HG03108 (cell line): ENCODE results near the gene TTYH1.

Source experiments
- ATAC-seq: cut with Tn5 transposase; IDR thresholded peaks from one replicate; pipeline ENCODE4 v1.9.1; 2021; ENCODE audit warnings: moderate library complexity; ENCODE audit not compliant: unreplicated experiment

Gene TTYH1

DNA sequence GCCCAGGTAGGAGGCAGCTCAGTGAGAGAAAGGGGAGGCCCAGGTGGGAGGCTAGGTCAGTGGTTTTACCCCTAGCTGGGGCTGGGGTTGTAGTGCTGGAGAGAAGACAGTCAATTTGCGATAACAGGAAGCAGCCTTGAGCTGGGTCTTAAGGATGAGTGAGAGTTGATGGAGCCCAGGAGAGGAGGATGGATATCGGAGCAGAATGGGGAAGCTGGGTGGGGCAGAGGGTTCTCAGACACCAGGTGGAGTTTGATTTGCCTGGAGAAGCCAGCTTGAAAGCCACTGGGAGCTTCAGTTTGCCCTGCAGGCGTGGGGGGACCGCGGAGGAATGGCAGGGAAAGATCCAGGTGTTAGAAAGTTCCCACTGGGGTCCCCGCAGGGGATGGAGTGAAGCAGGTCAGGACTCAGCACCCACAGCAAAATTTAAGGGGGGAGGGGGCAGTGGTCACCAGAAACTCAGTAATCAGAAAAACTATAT, 58.7 kb downstream of the TTYH1 start:
- no peak for ATAC-seq

DNA sequence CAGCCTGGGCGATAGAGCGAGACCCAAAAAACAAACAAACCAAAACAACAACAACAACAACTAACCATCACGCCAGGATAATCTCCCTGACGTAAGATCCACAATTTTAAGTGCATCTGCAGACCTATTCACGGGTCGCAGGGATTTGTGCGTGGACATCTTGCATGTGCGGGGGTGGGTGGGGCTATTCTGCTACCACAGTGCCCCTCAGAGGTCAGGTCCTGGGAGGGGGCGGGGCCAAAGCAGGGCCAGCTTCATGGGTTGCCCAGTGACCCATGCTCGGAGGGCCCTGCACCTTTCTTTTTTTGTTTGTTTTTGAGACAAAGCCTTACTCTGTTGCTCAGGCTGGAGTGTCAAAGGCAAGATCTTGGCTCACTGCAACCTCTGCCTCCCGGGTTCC, 60.4 kb downstream of the TTYH1 start:
- no peak for ATAC-seq

DNA sequence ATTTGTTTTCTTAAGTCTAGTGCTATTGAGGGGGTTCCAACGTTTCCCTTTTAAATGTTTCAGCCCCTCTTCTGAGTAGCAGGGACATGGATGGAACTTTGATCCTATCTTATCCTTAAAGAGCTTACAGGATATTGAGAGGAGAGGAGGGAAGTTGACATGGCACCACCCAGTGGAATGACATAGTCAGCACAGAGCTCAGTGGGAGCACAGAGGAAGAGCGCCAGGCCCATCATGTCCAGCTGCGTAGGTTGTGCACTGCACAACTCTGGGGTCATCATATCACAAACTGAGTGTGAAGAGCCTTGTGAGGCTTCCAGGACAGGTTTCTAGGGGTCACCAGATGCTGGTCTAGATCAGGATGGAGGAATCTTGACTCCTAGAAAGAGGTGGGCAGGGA, 62.4 kb downstream of the TTYH1 start:
- no peak for ATAC-seq

DNA sequence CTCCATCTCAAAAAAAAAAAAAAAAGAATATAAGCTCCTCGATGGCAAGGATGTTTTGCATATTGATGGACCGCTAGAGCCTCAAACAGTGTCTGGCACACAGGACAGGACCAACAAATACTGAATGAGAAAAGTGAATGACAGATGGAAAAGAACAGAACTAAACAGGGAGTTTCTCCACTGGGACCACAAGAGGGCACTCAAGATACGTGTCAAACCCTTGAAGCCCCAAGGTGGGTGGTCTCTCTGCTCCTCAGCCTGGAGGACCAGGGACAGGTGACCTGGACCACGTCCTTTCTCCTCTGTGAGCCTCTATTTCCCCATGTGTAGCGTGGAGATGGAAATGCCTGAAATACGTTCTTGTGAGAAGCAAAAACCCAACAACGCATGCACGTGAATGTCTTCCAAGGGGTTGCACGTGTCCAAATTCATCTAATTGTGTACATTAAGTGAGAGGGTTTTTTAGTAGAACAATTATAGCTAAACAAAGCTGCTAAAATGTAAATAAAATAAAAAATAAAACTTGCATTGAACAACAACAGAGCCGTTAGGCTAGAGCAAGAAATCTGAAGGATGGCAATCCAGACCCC, 63.5 kb downstream of the TTYH1 start:
- no peak for ATAC-seq

DNA sequence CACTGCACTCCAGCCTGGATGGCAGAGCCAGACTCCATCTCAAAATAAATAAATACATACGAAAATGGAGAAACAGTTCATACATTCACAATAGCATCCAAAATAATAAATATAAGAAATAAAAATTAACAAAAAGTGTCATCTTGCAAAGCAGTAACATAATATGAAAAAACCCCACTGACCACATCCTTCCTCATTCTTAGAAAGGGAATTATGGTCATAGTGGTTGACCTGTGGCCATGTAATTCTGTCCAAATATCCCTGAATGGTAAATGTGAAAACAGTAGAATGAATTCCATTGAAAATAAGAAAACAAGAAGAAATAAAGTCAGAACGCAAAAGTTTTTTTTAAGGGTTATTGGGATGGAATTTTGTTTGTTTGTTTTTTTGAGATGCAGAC, 64.8 kb downstream of the TTYH1 start:
- ATAC-seq = no peak

DNA sequence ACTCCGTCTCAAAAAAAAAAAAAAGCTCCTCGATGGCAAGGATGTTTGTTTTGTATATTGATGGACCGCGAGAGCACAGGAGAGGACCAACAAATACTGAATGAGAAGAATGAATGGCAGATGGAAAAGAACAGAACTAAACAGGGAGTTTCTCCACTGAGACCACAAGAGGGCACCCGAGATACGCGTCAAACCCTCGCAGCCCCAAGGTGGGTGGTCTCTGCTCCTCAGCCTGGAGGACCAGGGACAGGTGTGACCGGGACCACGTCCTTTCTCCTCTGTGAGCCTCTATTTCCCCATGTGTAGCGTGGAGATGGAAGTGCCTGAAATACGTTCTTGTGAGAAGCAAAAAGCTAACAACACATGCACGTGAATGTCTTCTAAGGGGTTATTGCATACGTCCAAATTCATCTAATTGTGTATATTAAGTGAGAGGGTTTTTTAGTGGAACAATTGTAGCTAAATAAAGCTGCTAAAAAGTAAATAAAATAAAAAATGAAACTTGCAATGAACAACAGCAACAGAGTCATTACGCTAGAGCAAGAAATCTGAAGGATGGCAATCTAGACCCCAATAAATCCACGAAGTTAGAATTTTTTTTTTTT, 66.2 kb downstream of the TTYH1 start:
- no peak for ATAC-seq

DNA sequence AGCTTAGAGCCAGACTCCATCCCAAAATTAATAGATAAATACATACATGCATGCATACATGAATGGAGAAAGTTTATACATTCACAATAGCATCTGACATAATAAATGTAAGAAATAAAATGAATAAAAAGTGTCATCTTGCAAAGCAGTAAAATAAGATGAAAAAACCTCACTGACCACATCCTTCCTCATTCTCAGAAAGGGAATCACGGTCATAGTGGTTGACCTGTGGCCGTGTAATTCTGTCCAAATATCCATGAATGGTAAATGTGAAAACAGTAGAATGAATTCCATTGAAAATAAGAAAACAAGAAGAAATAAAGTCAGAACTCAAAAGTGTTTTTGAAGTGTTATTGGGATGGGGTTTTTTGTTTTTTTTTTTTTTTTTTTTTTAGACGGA, 67.6 kb downstream of the TTYH1 start:
- no peak for ATAC-seq

DNA sequence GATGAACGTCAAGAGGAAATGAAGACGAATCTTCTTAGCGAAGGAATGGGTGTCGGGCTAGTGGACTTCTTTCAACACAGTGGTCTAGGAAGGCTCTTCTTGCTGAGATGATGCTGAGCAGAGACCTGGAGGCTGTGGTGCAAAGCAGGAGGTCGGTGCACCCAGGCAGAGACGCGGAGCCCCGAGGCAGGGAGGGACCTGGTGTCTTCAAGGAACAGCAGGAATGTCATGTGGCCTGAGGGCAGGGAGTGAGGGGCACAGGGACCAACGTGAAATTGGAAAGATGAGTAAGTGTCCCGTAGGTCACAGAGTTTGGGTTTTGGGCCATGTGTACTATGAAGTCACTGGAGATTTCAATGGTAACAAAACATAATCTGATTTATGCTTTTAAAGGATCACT, 69.2 kb downstream of the TTYH1 start:
- ATAC-seq = no peak

DNA sequence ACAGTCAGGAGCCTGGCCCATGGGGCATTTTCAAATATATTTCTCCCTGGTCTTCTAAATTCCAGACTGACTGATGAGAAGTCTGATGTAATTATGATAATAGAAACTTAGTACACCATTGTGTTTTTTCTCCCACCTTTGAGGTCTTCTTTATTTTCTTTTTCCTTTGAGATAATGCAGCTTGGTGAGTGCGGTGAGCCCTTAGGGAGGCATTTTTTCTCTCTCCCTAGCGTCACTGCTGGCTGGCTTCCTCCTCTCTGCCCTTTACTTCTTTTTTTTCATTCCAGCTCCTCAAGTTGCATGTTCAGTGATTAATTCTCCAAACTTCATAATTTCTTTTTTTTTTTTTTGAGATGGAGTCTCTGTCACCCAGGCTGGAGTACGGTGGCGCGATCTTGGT, 70.6 kb downstream of the TTYH1 start:
- no peak for ATAC-seq
